Panc1 (cell line): ENCODE measurements around the gene IRGQ.

Source experiments
- CTCF ChIP-seq: fragments of 450-650 bp; IDR thresholded peaks from 2 replicates; pipeline ENCODE4 v1.5.1; 2017; ENCODE audit warnings: mild to moderate bottlenecking
- POLR2AphosphoS5 ChIP-seq: IDR thresholded peaks from 2 replicates; pipeline ENCODE4 v1.6.1; 2012; ENCODE audit warnings: mild to moderate bottlenecking, low read depth, low read length, moderate library complexity
- REST ChIP-seq, 2 experiments: IDR thresholded peaks; 2 replicates each; pipeline ENCODE4 v1.6.1; 2011 to 2012; ENCODE audit warnings: low read depth in 2 of 2, control low read depth in 1 of 2, low read length in 1 of 2, mild to moderate bottlenecking in 1 of 2, moderate library complexity in 1 of 2; ENCODE audit not compliant: insufficient read depth in 1 of 2
- SIN3A ChIP-seq: IDR thresholded peaks from 2 replicates; pipeline ENCODE4 v1.6.1; 2012; ENCODE audit warnings: low read depth, mild to moderate bottlenecking, low read length, moderate library complexity, borderline replicate concordance; ENCODE audit not compliant: insufficient read depth

DNA sequence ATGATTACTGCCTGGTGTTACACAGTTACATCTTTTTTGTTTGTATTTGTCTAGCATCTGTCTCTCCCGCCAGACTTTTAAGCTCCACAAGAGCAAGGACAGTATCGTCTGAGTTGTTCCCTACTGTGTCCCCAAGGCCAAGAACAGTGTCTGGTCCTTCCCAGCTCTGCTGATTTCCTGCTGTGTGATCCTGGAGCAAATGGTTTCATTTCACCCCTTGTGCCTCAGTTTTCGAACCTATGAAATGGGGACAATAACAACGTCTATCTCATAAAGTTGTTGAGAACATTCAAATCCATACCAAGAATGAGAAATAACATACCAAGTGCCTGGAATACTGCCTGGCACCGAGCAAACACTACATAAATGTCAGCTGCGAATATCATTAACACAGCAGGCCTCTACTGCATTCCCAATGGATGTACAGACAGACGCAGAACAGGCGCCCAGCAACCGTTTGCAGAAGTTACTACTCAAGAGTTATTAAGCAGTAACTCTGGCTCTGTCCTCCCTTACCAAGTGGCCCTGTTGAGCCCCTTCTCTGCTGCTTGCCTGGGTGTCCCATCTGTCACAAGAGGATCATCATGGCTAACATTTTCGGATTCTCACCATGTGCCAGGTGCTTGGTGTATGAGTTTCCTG is 32.0 kb downstream of the IRGQ start:
- TF ChIP-seq CTCF (no peak), POLR2AphosphoS5 (no peak), SIN3A (no peak), REST (IDR thresholded peaks at IDR 0.05; ENCODE audit: insufficient read depth in 1 of 2, low read depth in 2 of 2, low read length in 1 of 2) (no peak)
